GM23338 (cell line): ENCODE data around the gene SNX10. TPM values are rescaled to one million over a fixed set of nuclear protein-coding genes. Genes with fewer than 3 reads are reported as not detected.

ENCODE experiments used
- ATAC-seq: fragments of 200-7000 bp; cut with Tn5 transposase; 3 replicates; pipeline ENCODE4 v1.9.1; 2020
- DNase-seq: peaks from one replicate; pipeline ENCODE4 v3.0.0-alpha.2; 2015; ENCODE audit warnings: low spot score
- H2AFZ ChIP-seq: fragments of 200-600 bp; sonication (generic); 2 replicates; pipeline ENCODE4 v1.8.0; 2016; ENCODE audit warnings: antibody characterized with exemption, mild to moderate bottlenecking, moderate library complexity
- H3F3A ChIP-seq: fragments of 200-600 bp; sonication (generic); replicated peaks from 2 replicates; pipeline ENCODE4 v1.8.0; 2017; ENCODE audit warnings: antibody characterized with exemption, mixed run types, low read depth
- H3K27ac ChIP-seq: fragments of 200-600 bp; sonication (generic); 2 replicates; pipeline ENCODE4 v1.6.1; 2016; ENCODE audit warnings: low read depth
- H3K27me3 ChIP-seq: fragments of 200-600 bp; sonication (generic); 2 replicates; pipeline ENCODE4 v1.8.0; 2016; ENCODE audit warnings: mild to moderate bottlenecking, mixed run types, moderate library complexity; ENCODE audit not compliant: insufficient read depth
- H3K36me3 ChIP-seq: fragments of 200-600 bp; sonication (generic); 2 replicates; pipeline ENCODE4 v1.8.0; 2016; ENCODE audit warnings: mild to moderate bottlenecking; ENCODE audit not compliant: insufficient read depth
- H3K4me1 ChIP-seq: fragments of 200-600 bp; sonication (generic); 2 replicates; pipeline ENCODE4 v1.8.0; 2016; ENCODE audit warnings: mild to moderate bottlenecking, moderate library complexity; ENCODE audit not compliant: insufficient read depth
- H3K4me2 ChIP-seq: fragments of 200-600 bp; sonication (generic); 2 replicates; pipeline ENCODE4 v1.7.1; 2017; ENCODE audit warnings: mixed run types
- H3K4me3 ChIP-seq: fragments of 200-600 bp; sonication (generic); 2 replicates; pipeline ENCODE4 v1.6.1; 2016; ENCODE audit warnings: mixed run types
- H3K79me2 ChIP-seq: fragments of 200-600 bp; sonication (generic); replicated peaks from 2 replicates; pipeline ENCODE4 v1.8.0; 2017; ENCODE audit warnings: mild to moderate bottlenecking; ENCODE audit not compliant: insufficient read depth
- H3K9me2 ChIP-seq: fragments of 200-600 bp; sonication (generic); 2 replicates; pipeline ENCODE4 v1.8.0; 2017; ENCODE audit not compliant: insufficient read depth
- H4K20me1 ChIP-seq: fragments of 200-600 bp; sonication (generic); replicated peaks from 2 replicates; pipeline ENCODE4 v1.8.0; 2017; ENCODE audit warnings: mild to moderate bottlenecking; ENCODE audit not compliant: insufficient read depth
- H3K27ac Mint-ChIP-seq: 2 replicates; pipeline ENCODE4 v1.8.0; 2020; ENCODE audit warnings: inconsistent platforms, mild to moderate bottlenecking, moderate library complexity, mixed read lengths
- H3K27me3 Mint-ChIP-seq: 3 replicates; pipeline ENCODE4 v1.8.0; 2022; ENCODE audit warnings: low read depth, mild to moderate bottlenecking, moderate library complexity, mixed read lengths, inconsistent platforms; ENCODE audit not compliant: insufficient read depth, poor library complexity
- H3K36me3 Mint-ChIP-seq: 3 replicates; pipeline ENCODE4 v1.8.0; 2021; ENCODE audit warnings: low read depth, mild to moderate bottlenecking, inconsistent platforms, moderate library complexity, mixed read lengths
- H3K4me1 Mint-ChIP-seq: 3 replicates; pipeline ENCODE4 v1.8.0; 2020; ENCODE audit warnings: mild to moderate bottlenecking, inconsistent platforms, mixed read lengths
- H3K4me3 Mint-ChIP-seq: 3 replicates; pipeline ENCODE4 v1.8.0; 2021; ENCODE audit warnings: moderate library complexity, mild to moderate bottlenecking, inconsistent platforms, mixed read lengths
- H3K9me3 Mint-ChIP-seq: 3 replicates; pipeline ENCODE4 v1.8.0; 2020; ENCODE audit warnings: moderate library complexity, mild to moderate bottlenecking, inconsistent platforms, mixed read lengths
- EZH2 ChIP-seq: fragments of 200-600 bp; sonication (generic); IDR thresholded peaks from one replicate; pipeline ENCODE4 v1.8.0; 2017; ENCODE audit warnings: antibody characterized with exemption, mild to moderate bottlenecking, low read depth; ENCODE audit not compliant: unreplicated experiment
- ZNF114 ChIP-seq: fragments of 250-450 bp; sonication (Bioruptor Pico); IDR thresholded peaks from 2 replicates; pipeline ENCODE4 v1.5.0; 2020; ENCODE audit warnings: mild to moderate bottlenecking, moderate library complexity
- polyA plus RNA-seq: library from polyadenylated mRNA; unstranded; fragments of >200 nt; fragmentation: Nextera tagmentation; extraction: Ambion mirVana; gene quantifications from 2 replicates; pipeline ENCODE4 v1.2.1, GENCODE V29; 2016
- total RNA-seq: library from RNA; depleted of rRNA; stranded (reverse); fragments of >200 nt; shearing (Covaris generic); gene quantifications from 2 replicates; pipeline ENCODE4 v1.2.3, GENCODE V29; 2014
- TF ChIP-seq, protein P1 (sequence below): fragments of 250-450 bp; sonication (Bioruptor Pico); IDR thresholded peaks from 2 replicates; pipeline ENCODE4 v1.5.0; 2020; ENCODE audit warnings: mild to moderate bottlenecking, moderate library complexity
- TF ChIP-seq, protein P2 (sequence below), 2 experiments: fragments of 200-600 bp in 1 of 2; sonication (generic) in 1 of 2; conservative IDR thresholded peaks; 2 replicates each; pipeline versions ENCODE4 v1.5.1 to v1.6.1; 2016 to 2017; ENCODE audit warnings: antibody characterized with exemption in 2 of 2, low read depth in 2 of 2, mild to moderate bottlenecking in 2 of 2, moderate library complexity in 1 of 2
- TF ChIP-seq, protein P3 (sequence below): IDR thresholded peaks from 2 replicates; pipeline ENCODE4 v1.6.1; 2016; ENCODE audit warnings: antibody characterized with exemption

The SNX10 gene
- total and polyA plus RNA-seq, 2 experiments from 2014 or later: 15.8 to 17.8 TPM

DNA sequence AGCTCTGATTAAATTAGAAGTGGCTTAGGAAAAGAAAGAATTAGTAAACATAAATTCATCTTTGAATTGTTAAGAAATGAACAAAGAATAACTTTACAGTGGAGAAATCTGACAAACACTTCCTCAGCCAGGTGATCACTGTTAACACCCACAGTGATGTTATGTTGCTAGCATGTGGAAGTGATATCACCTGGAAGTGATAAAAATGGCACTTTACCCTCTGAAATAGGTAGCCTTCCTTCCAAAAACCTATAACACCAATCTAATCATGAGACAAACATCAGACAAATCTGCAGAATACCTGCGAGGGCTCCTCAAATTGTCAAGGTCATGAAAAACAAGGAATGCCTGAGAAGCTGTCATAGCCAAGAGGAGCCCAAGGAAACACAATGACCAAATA, 59.5 kb downstream of the SNX10 start (continued):
- TF ChIP-seq, protein P1, sequence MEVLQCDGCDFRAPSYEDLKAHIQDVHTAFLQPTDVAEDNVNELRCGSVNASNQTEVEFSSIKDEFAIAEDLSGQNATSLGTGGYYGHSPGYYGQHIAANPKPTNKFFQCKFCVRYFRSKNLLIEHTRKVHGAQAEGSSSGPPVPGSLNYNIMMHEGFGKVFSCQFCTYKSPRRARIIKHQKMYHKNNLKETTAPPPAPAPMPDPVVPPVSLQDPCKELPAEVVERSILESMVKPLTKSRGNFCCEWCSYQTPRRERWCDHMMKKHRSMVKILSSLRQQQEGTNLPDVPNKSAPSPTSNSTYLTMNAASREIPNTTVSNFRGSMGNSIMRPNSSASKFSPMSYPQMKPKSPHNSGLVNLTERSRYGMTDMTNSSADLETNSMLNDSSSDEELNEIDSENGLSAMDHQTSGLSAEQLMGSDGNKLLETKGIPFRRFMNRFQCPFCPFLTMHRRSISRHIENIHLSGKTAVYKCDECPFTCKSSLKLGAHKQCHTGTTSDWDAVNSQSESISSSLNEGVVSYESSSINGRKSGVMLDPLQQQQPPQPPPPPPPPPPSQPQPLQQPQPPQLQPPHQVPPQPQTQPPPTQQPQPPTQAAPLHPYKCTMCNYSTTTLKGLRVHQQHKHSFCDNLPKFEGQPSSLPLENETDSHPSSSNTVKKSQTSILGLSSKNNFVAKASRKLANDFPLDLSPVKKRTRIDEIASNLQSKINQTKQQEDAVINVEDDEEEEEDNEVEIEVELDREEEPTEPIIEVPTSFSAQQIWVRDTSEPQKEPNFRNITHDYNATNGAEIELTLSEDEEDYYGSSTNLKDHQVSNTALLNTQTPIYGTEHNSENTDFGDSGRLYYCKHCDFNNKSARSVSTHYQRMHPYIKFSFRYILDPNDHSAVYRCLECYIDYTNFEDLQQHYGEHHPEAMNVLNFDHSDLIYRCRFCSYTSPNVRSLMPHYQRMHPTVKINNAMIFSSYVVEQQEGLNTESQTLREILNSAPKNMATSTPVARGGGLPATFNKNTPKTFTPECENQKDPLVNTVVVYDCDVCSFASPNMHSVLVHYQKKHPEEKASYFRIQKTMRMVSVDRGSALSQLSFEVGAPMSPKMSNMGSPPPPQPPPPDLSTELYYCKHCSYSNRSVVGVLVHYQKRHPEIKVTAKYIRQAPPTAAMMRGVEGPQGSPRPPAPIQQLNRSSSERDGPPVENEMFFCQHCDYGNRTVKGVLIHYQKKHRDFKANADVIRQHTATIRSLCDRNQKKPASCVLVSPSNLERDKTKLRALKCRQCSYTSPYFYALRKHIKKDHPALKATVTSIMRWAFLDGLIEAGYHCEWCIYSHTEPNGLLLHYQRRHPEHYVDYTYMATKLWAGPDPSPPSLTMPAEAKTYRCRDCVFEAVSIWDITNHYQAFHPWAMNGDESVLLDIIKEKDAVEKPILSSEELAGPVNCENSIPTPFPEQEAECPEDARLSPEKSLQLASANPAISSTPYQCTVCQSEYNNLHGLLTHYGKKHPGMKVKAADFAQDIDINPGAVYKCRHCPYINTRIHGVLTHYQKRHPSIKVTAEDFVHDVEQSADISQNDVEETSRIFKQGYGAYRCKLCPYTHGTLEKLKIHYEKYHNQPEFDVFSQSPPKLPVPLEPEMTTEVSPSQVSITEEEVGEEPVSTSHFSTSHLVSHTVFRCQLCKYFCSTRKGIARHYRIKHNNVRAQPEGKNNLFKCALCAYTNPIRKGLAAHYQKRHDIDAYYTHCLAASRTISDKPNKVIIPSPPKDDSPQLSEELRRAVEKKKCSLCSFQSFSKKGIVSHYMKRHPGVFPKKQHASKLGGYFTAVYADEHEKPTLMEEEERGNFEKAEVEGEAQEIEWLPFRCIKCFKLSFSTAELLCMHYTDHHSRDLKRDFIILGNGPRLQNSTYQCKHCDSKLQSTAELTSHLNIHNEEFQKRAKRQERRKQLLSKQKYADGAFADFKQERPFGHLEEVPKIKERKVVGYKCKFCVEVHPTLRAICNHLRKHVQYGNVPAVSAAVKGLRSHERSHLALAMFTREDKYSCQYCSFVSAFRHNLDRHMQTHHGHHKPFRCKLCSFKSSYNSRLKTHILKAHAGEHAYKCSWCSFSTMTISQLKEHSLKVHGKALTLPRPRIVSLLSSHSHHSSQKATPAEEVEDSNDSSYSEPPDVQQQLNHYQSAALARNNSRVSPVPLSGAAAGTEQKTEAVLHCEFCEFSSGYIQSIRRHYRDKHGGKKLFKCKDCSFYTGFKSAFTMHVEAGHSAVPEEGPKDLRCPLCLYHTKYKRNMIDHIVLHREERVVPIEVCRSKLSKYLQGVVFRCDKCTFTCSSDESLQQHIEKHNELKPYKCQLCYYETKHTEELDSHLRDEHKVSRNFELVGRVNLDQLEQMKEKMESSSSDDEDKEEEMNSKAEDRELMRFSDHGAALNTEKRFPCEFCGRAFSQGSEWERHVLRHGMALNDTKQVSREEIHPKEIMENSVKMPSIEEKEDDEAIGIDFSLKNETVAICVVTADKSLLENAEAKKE (CRISPR knock-in tag): no peak
- TF ChIP-seq, protein P2, sequence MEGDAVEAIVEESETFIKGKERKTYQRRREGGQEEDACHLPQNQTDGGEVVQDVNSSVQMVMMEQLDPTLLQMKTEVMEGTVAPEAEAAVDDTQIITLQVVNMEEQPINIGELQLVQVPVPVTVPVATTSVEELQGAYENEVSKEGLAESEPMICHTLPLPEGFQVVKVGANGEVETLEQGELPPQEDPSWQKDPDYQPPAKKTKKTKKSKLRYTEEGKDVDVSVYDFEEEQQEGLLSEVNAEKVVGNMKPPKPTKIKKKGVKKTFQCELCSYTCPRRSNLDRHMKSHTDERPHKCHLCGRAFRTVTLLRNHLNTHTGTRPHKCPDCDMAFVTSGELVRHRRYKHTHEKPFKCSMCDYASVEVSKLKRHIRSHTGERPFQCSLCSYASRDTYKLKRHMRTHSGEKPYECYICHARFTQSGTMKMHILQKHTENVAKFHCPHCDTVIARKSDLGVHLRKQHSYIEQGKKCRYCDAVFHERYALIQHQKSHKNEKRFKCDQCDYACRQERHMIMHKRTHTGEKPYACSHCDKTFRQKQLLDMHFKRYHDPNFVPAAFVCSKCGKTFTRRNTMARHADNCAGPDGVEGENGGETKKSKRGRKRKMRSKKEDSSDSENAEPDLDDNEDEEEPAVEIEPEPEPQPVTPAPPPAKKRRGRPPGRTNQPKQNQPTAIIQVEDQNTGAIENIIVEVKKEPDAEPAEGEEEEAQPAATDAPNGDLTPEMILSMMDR (conservative IDR thresholded peaks at IDR 0.05; ENCODE audit: low read depth in 2 of 2): no peak
- TF ChIP-seq, protein P3, sequence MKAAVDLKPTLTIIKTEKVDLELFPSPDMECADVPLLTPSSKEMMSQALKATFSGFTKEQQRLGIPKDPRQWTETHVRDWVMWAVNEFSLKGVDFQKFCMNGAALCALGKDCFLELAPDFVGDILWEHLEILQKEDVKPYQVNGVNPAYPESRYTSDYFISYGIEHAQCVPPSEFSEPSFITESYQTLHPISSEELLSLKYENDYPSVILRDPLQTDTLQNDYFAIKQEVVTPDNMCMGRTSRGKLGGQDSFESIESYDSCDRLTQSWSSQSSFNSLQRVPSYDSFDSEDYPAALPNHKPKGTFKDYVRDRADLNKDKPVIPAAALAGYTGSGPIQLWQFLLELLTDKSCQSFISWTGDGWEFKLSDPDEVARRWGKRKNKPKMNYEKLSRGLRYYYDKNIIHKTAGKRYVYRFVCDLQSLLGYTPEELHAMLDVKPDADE: no peak

DNA sequence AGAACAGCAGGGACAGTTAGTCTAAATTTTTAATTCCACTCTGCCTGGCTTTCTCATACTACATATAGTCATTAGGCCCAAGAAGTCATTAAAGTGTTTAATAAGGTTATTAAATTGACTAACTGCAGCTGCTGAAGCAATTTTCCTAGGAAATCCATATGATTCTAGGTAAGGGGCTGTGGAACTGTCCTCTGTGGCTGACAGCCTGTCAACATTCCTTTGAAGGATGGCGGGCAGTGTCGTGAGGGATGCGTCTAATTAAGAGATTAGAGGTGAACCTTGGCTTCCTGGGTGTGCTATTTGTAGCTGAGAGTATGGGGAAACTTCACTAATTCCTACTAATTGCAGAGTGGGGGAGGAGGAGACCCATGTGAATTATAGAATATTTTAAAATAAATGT, 64.6 kb downstream of the SNX10 start:
- no peak overlapping the region for H3K27ac Mint-ChIP-seq
- no peaks in the 10 kb centered on the region for H3K9me3 Mint-ChIP-seq
- H3K36me3 Mint-ChIP-seq: no peaks in the 10 kb centered on the region
- Histone ChIP-seq H3K4me2 (no peak overlapping the region), H3K27ac (no peak overlapping the region), H3K27me3 (no peaks in the 10 kb centered on the region), H2AFZ (no peak overlapping the region), H3K9me2 (no peaks in the 10 kb centered on the region), H3K4me3 (no peak overlapping the region), H4K20me1 (no peaks in the 10 kb centered on the region), H3K79me2 (no peaks in the 10 kb centered on the region), H3F3A (no peaks in the 10 kb centered on the region), H3K4me1 (0 out of 2 replicates have a peak, but pooled peaks cover 3% of the 10 kb centered on the region), H3K36me3 (no peaks in the 10 kb centered on the region)
- H3K4me1 Mint-ChIP-seq: peaks cover 2% of the 10 kb centered on the region; the same call in 2 of the 3 replicates
- no peak for DNase-seq
- ATAC-seq: no peak
- no peaks in the 10 kb centered on the region for H3K27me3 Mint-ChIP-seq
- H3K4me3 Mint-ChIP-seq: no peak overlapping the region
- TF ChIP-seq EZH2 (no peak), ZNF114 (no peak)
- TF ChIP-seq, protein P3: no peak
